IMR-90 (cell line): Measurements from ENCODE around the gene PDCL3. TPM values are rescaled to one million over a fixed set of nuclear protein-coding genes. Genes with fewer than 3 reads are reported as not detected.

ENCODE experiments used
- ATAC-seq: fragments of 200-7000 bp; cut with Tn5 transposase; 2 replicates; pipeline ENCODE4 v1.9.1; 2020; ENCODE audit warnings: low read depth, mild to moderate bottlenecking, moderate library complexity
- BruUV-seq: library from RNA; stranded (reverse); fragments of 400-500 nt; replicated peaks from 2 replicates; lab custom pipeline; 2021; lab: Mats Ljungman, UMichigan
- CTCF ChIA-PET: fragments of 300-600 bp; formaldehyde crosslinking; extraction: SDS; loops from one replicate; lab custom pipeline; 2021; ENCODE audit warnings: antibody characterized with exemption; lab: Yijun Ruan, JAX
- POLR2A ChIA-PET: fragments of 300-600 bp; sonication (Branson Sonifier 250); formaldehyde crosslinking; loops from one replicate; lab custom pipeline; 2022; ENCODE audit warnings: antibody characterized with exemption; ENCODE audit not compliant: unreplicated experiment; lab: Charles Lee
- DNase-seq: peaks from one replicate; pipeline ENCODE4 v3.0.0; 2013
- H2AFZ ChIP-seq: replicated peaks from 2 replicates; pipeline ENCODE3; 2013; ENCODE audit warnings: low read length, mild to moderate bottlenecking; ENCODE audit not compliant: poor library complexity
- H2AK5ac ChIP-seq: 2 replicates; pipeline ENCODE4 v1.6.1; 2013; ENCODE audit warnings: low read depth, low read length, inconsistent platforms
- H2AK9ac ChIP-seq: replicated peaks from 2 replicates; pipeline ENCODE3; 2013; ENCODE audit warnings: mild to moderate bottlenecking, low read depth, low read length, moderate library complexity; ENCODE audit not compliant: poor library complexity
- H2BK120ac ChIP-seq: 2 replicates; pipeline ENCODE4 v1.6.1; 2013; ENCODE audit warnings: low read depth, low read length, inconsistent platforms
- H2BK15ac ChIP-seq: 3 replicates; pipeline ENCODE4 v1.6.1; 2013; ENCODE audit warnings: low read depth, low read length, inconsistent platforms
- H2BK20ac ChIP-seq: 2 replicates; pipeline ENCODE4 v1.6.1; 2013; ENCODE audit warnings: low read depth, mild to moderate bottlenecking, inconsistent platforms, low read length, moderate library complexity
- H2BK5ac ChIP-seq: 2 replicates; pipeline ENCODE4 v1.6.1; 2013; ENCODE audit warnings: mild to moderate bottlenecking, low read depth, low read length, inconsistent platforms; ENCODE audit not compliant: poor library complexity, severe bottlenecking
- H3K14ac ChIP-seq: replicated peaks from 2 replicates; pipeline ENCODE4 v1.6.1; 2013; ENCODE audit warnings: low read depth, low read length, inconsistent platforms
- H3K18ac ChIP-seq: 2 replicates; pipeline ENCODE4 v1.6.1; 2013; ENCODE audit warnings: low read depth, low read length, control low read depth
- H3K23ac ChIP-seq: 2 replicates; pipeline ENCODE4 v1.6.1; 2013; ENCODE audit warnings: low read depth, low read length, inconsistent platforms
- H3K27ac ChIP-seq: 2 replicates; pipeline ENCODE4 v1.5.1; 2013; ENCODE audit warnings: mild to moderate bottlenecking, control low read depth, low read length; ENCODE audit not compliant: insufficient read depth
- H3K27me3 ChIP-seq: 2 replicates; pipeline ENCODE4 v1.6.1; 2013; ENCODE audit warnings: low read length; ENCODE audit not compliant: control insufficient read depth, insufficient read depth
- H3K36me3 ChIP-seq: 2 replicates; pipeline ENCODE4 v1.6.1; 2013; ENCODE audit warnings: low read length, mixed read lengths; ENCODE audit not compliant: control insufficient read depth, insufficient read depth
- H3K4ac ChIP-seq: 2 replicates; pipeline ENCODE4 v1.6.1; 2013; ENCODE audit warnings: low read depth, low read length, inconsistent platforms
- H3K4me1 ChIP-seq: 2 replicates; pipeline ENCODE4 v1.6.1; 2013; ENCODE audit warnings: low read length, mixed read lengths; ENCODE audit not compliant: control insufficient read depth, insufficient read depth
- H3K4me2 ChIP-seq: 2 replicates; pipeline ENCODE4 v1.6.1; 2013; ENCODE audit warnings: low read depth, mild to moderate bottlenecking, control low read depth, low read length, moderate library complexity
- H3K4me3 ChIP-seq: 2 replicates; pipeline ENCODE4 v1.5.1; 2013; ENCODE audit warnings: low read depth, mild to moderate bottlenecking, control low read depth, low read length, moderate library complexity; ENCODE audit not compliant: insufficient read depth
- H3K56ac ChIP-seq: 2 replicates; pipeline ENCODE4 v1.6.1; 2013; ENCODE audit warnings: low read length, inconsistent platforms; ENCODE audit not compliant: insufficient read depth; ENCODE audit errors: extremely low read depth
- H3K79me1 ChIP-seq, 2 experiments: 2 replicates each; pipeline ENCODE4 v1.6.1; 2013; ENCODE audit warnings: low read length in 2 of 2, inconsistent platforms in 1 of 2, low read depth in 1 of 2
- H3K9ac ChIP-seq: 2 replicates; pipeline ENCODE4 v1.6.1; 2013; ENCODE audit warnings: low read depth, low read length, control low read depth
- H3K9me1 ChIP-seq: 2 replicates; pipeline ENCODE4 v1.6.1; 2013; ENCODE audit warnings: low read length, inconsistent platforms; ENCODE audit not compliant: insufficient read depth
- H3K9me3 ChIP-seq: 2 replicates; pipeline ENCODE4 v1.6.1; 2013; ENCODE audit warnings: low read length; ENCODE audit not compliant: control insufficient read depth, insufficient read depth
- H4K20me1 ChIP-seq: 2 replicates; pipeline ENCODE4 v1.6.1; 2013; ENCODE audit warnings: low read length, inconsistent platforms; ENCODE audit not compliant: insufficient read depth
- H4K5ac ChIP-seq: 2 replicates; pipeline ENCODE4 v1.6.1; 2013; ENCODE audit warnings: mild to moderate bottlenecking, low read depth, low read length, control low read depth
- H4K8ac ChIP-seq, 2 experiments: 2 replicates each; pipeline ENCODE4 v1.6.1; 2013; ENCODE audit warnings: low read depth in 2 of 2, low read length in 2 of 2, control low read depth in 1 of 2, inconsistent platforms in 1 of 2
- H4K91ac ChIP-seq: 2 replicates; pipeline ENCODE4 v1.6.1; 2013; ENCODE audit warnings: low read depth, low read length, inconsistent platforms; ENCODE audit not compliant: insufficient read depth
- BHLHE40 ChIP-seq: fragments of 150-350 bp; IDR thresholded peaks from 2 replicates; pipeline ENCODE4 v1.6.1; 2016; ENCODE audit warnings: mild to moderate bottlenecking, low read depth, low read length
- CEBPB ChIP-seq: IDR thresholded peaks from 2 replicates; pipeline ENCODE4 v1.6.1; 2012; ENCODE audit warnings: low read depth, low read length, improper control_type of control experiment
- CHD1 ChIP-seq: IDR thresholded peaks from 2 replicates; pipeline ENCODE4 v1.6.1; 2012; ENCODE audit warnings: low read depth, low read length, improper control_type of control experiment
- FOS ChIP-seq: fragments of 150-350 bp; IDR thresholded peaks from 2 replicates; pipeline ENCODE4 v1.6.1; 2016; ENCODE audit warnings: low read depth, low read length
- MAFK ChIP-seq: IDR thresholded peaks from 2 replicates; pipeline ENCODE4 v1.6.1; 2012; ENCODE audit warnings: low read depth, low read length, improper control_type of control experiment
- MAZ ChIP-seq: IDR thresholded peaks from 2 replicates; pipeline ENCODE4 v1.6.1; 2012; ENCODE audit warnings: low read depth, mild to moderate bottlenecking, low read length, improper control_type of control experiment, moderate library complexity, borderline replicate concordance
- MXI1 ChIP-seq: IDR thresholded peaks from 2 replicates; pipeline ENCODE4 v1.6.1; 2012; ENCODE audit warnings: low read depth, mild to moderate bottlenecking, low read length, moderate library complexity, borderline replicate concordance
- NFE2L2 ChIP-seq: fragments of 150-350 bp; IDR thresholded peaks from 2 replicates; pipeline ENCODE4 v1.6.1; 2016; ENCODE audit warnings: low read depth, mild to moderate bottlenecking, low read length
- POLR2A ChIP-seq: IDR thresholded peaks from 2 replicates; pipeline ENCODE4 v1.6.1; 2012; ENCODE audit warnings: mild to moderate bottlenecking, low read depth, low read length
- RAD21 ChIP-seq: IDR thresholded peaks from 2 replicates; pipeline ENCODE4 v1.6.1; 2012; ENCODE audit warnings: low read length, improper control_type of control experiment
- RCOR1 ChIP-seq: IDR thresholded peaks from 2 replicates; pipeline ENCODE4 v1.6.1; 2012; ENCODE audit warnings: mild to moderate bottlenecking, low read length, improper control_type of control experiment; ENCODE audit not compliant: insufficient replicate concordance
- RFX5 ChIP-seq: IDR thresholded peaks from 2 replicates; pipeline ENCODE4 v1.8.0; 2012; ENCODE audit warnings: low read depth, mild to moderate bottlenecking, low read length, moderate library complexity
- SMC3 ChIP-seq: fragments of 150-350 bp; IDR thresholded peaks from 2 replicates; pipeline ENCODE4 v1.6.1; 2016; ENCODE audit warnings: low read depth, mild to moderate bottlenecking, antibody characterized with exemption, low read length, moderate library complexity
- WGBS, 2 experiments: methylation state at CpG; one replicate each; pipeline versions ENCODE4 v1.1.5 to v1.1.7; 2013; ENCODE audit warnings: missing lambda C conversion rate in 2 of 2; ENCODE audit not compliant: insufficient read length in 1 of 2; ENCODE audit errors: extremely low coverage in 2 of 2; 5-methylcytosine and 5-hydroxymethylcytosine counted together
- dilution Hi-C: fragments of 300-500 bp; cut with HindIII; formaldehyde crosslinking; loops from one replicate; pipeline ENCODE4 v1.14.3; 2018; ENCODE audit warnings: low sequenced_read_pairs; ENCODE audit not compliant: unreplicated experiment
- in situ Hi-C: fragments of 300-500 bp; cut with MboI; formaldehyde crosslinking; loops from 3 replicates; pipeline ENCODE4 v1.14.3; 2019; ENCODE audit warnings: low sequenced_read_pairs, inconsistent platforms, mixed read lengths
- intact Hi-C: fragments of 100-400 bp; cut with micrococcal nuclease; formaldehyde crosslinking; loops from 2 replicates; pipeline ENCODE4 v1.10.0; 2022
- polyA plus RNA-seq, 3 experiments: library from polyadenylated mRNA; depleted of rRNA; stranded (reverse); fragments of >200 nt; gene quantifications; 2 replicates each; pipeline ENCODE4 v1.2.3, GENCODE V29; 2012; ENCODE audit warnings: low replicate concordance in 1 of 3
- total RNA-seq: library from RNA; depleted of rRNA; stranded (reverse); fragments of >200 nt; gene quantifications from 2 replicates; pipeline ENCODE4 v1.2.3, GENCODE V29; 2012
- TF ChIP-seq, protein P1 (sequence below): conservative IDR thresholded peaks from 2 replicates; pipeline ENCODE4 v1.5.1; 2012; ENCODE audit warnings: mild to moderate bottlenecking, low read depth, low read length, improper control_type of control experiment
- TF ChIP-seq, protein P2 (sequence below): fragments of 150-350 bp; IDR thresholded peaks from 2 replicates; pipeline ENCODE4 v1.6.1; 2016; ENCODE audit warnings: low read depth, mild to moderate bottlenecking, low read length, moderate library complexity, borderline replicate concordance
- TF ChIP-seq, protein P3 (sequence below): fragments of 150-350 bp; IDR thresholded peaks from 2 replicates; pipeline ENCODE4 v1.6.1; 2017; ENCODE audit warnings: mild to moderate bottlenecking, antibody characterized with exemption, low read length, low read depth

PDCL3 gene
- total and polyA plus RNA-seq, 2 of the 4 experiments (the other 2 are of a cell fraction), result 9.5 to 26.4 TPM

DNA sequence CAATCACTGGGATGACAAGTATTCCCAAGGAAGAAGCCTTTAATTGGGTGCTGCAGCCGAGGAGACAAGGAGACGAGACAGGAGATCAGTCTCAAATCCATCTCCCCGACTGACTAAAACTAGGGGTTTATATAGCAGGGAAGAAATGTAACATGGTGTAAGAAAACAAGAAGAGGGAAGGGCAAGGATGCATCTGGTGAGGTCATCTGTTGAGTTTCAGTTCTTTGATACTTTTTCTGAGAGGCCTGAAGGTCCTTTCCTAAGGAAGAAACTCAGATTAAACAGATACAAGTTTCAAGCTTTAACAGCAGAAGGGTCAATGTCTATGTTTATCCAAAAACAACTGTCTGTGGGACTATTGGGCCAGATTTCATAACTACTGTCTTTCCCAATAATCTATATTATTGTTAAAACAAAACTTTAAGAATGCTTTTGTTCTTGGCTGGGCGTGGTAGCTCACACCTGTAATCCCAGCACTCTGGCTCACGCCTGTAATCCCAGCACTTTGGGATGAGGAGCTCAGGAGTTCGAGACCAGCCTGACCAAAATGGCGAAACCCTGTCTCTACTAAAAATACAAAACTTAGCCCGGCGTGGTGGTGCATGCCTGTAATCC lies 2.5 kb upstream of the PDCL3 start:
- no peak overlapping the region for H2AK9ac ChIP-seq
- H3K27me3 ChIP-seq, result peaks cover 3% of the 10 kb centered on the region
- DNase-seq (no peak), ATAC-seq (no peak)
- no peak overlapping the region for H3K9ac ChIP-seq
- no peak overlapping the region for H3K4me3 ChIP-seq
- POLR2A ChIA-PET, result no interaction called here
- H3K79me1 ChIP-seq, result peaks cover 9 to 15% of the 10 kb centered on the region in 2 experiments; a peak in 3 of 4 replicates
- no peak overlapping the region for H3K23ac ChIP-seq
- H2BK5ac ChIP-seq, result no peak overlapping the region
- no peak overlapping the region for H4K91ac ChIP-seq
- H4K8ac ChIP-seq, result no peak overlapping the region
- CTCF ChIA-PET, result no interaction called here
- H3K4ac ChIP-seq, result no peak overlapping the region
- TF ChIP-seq SMC3, result no peak
- TF ChIP-seq, protein P1, sequence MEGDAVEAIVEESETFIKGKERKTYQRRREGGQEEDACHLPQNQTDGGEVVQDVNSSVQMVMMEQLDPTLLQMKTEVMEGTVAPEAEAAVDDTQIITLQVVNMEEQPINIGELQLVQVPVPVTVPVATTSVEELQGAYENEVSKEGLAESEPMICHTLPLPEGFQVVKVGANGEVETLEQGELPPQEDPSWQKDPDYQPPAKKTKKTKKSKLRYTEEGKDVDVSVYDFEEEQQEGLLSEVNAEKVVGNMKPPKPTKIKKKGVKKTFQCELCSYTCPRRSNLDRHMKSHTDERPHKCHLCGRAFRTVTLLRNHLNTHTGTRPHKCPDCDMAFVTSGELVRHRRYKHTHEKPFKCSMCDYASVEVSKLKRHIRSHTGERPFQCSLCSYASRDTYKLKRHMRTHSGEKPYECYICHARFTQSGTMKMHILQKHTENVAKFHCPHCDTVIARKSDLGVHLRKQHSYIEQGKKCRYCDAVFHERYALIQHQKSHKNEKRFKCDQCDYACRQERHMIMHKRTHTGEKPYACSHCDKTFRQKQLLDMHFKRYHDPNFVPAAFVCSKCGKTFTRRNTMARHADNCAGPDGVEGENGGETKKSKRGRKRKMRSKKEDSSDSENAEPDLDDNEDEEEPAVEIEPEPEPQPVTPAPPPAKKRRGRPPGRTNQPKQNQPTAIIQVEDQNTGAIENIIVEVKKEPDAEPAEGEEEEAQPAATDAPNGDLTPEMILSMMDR, result no peak
- no peak for TF ChIP-seq POLR2A
- no peak for TF ChIP-seq MAZ
- TF ChIP-seq BHLHE40, result no peak
- TF ChIP-seq MXI1, result no peak
- no peak for TF ChIP-seq CEBPB
- TF ChIP-seq, protein P2, sequence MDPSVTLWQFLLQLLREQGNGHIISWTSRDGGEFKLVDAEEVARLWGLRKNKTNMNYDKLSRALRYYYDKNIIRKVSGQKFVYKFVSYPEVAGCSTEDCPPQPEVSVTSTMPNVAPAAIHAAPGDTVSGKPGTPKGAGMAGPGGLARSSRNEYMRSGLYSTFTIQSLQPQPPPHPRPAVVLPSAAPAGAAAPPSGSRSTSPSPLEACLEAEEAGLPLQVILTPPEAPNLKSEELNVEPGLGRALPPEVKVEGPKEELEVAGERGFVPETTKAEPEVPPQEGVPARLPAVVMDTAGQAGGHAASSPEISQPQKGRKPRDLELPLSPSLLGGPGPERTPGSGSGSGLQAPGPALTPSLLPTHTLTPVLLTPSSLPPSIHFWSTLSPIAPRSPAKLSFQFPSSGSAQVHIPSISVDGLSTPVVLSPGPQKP, result no peak
- TF ChIP-seq, protein P3, sequence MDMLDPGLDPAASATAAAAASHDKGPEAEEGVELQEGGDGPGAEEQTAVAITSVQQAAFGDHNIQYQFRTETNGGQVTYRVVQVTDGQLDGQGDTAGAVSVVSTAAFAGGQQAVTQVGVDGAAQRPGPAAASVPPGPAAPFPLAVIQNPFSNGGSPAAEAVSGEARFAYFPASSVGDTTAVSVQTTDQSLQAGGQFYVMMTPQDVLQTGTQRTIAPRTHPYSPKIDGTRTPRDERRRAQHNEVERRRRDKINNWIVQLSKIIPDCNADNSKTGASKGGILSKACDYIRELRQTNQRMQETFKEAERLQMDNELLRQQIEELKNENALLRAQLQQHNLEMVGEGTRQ, result no peak
- no peak for TF ChIP-seq FOS
- no peak for TF ChIP-seq RFX5
- TF ChIP-seq RAD21, result no peak
- TF ChIP-seq CHD1, result no peak
- no peak for TF ChIP-seq RCOR1
- TF ChIP-seq NFE2L2, result no peak
- no peak for TF ChIP-seq MAFK
- H3K4me1 ChIP-seq, result peaks cover 5% of the 10 kb centered on the region; the same call in 1 of the 2 replicates
- no TSS peak for BruUV-seq
- no peaks in the 10 kb centered on the region for H3K9me3 ChIP-seq
- no peak overlapping the region for H4K5ac ChIP-seq
- no peak overlapping the region for H3K4me2 ChIP-seq
- H2BK20ac ChIP-seq, result no peak overlapping the region
- no peak overlapping the region for H3K18ac ChIP-seq
- no peak overlapping the region for H3K56ac ChIP-seq
- no peak overlapping the region for H2AK5ac ChIP-seq
- no peak overlapping the region for H2BK120ac ChIP-seq
- no peak overlapping the region for H2AFZ ChIP-seq
- dilution Hi-C loops (no loop called here), in situ Hi-C loops (no loop called here), intact Hi-C loops (loop anchor here (5.0 kb wide), 1 partner anchor 298 kb away; no protein-coding TSS in a partner anchor)
- no CpG with 5 or more reads among the region's 9 CpGs for WGBS, 2 experiments
- no peaks in the 10 kb centered on the region for H3K36me3 ChIP-seq
- no peak overlapping the region for H3K27ac ChIP-seq
- no peaks in the 10 kb centered on the region for H4K20me1 ChIP-seq
- H3K14ac ChIP-seq, result no peak overlapping the region
- peaks cover 9% of the 10 kb centered on the region; the same call in 1 of the 2 replicates for H3K9me1 ChIP-seq
- no peak overlapping the region for H2BK15ac ChIP-seq
